Fibroblast of upper back skin (primary cell): Measurements from ENCODE around the gene HNRNPL.
"Not testable (repeated sequence)": the region's sequence is repeated elsewhere in the genome, so short reads cannot be mapped to it uniquely, and the experiment has no call there.

Source experiments
- DNase-seq: peaks from one replicate; pipeline ENCODE4 v3.0.0-alpha.2; 2013

Gene HNRNPL

GRCh38 chr19:38796154-38796553 is 53.6 kb downstream of the HNRNPL start:
- no peak for DNase-seq

GRCh38 chr19:38795549-38795948 is 54.2 kb downstream of the HNRNPL start:
- DNase-seq = no peak

- DNase-seq = no peak
These were observed 56.1 kb downstream of the HNRNPL start for GRCh38 chr19:38793671-38794070.

- DNase-seq = peak; percentile 46
These were observed 56.6 kb downstream of the HNRNPL start for GRCh38 chr19:38793177-38793576.

- DNase-seq = peak; percentile 8
These were observed 57.3 kb downstream of the HNRNPL start for GRCh38 chr19:38792250-38793111.

- not testable (repeated sequence) for DNase-seq
These were observed 58.2 kb downstream of the HNRNPL start for GRCh38 chr19:38791451-38792064.

- DNase-seq = not testable (repeated sequence)
These were observed 59.0 kb downstream of the HNRNPL start for GRCh38 chr19:38790507-38791403.

GRCh38 chr19:38788478-38789243 is 61.1 kb downstream of the HNRNPL start, which contains the start of gene LGALS7B:
TSS of gene LGALS7B (plus strand) at chr19:38789200. CDS start at chr19:38789227, 27 bp downstream.
- no peak for DNase-seq

- no peak for DNase-seq
These were observed 63.1 kb downstream of the HNRNPL start for GRCh38 chr19:38786572-38787265.
